BLaER1 (cell line): ENCODE data around the gene PDE8A.

Experiments used
- H3K27ac ChIP-seq: shearing (Covaris generic); formaldehyde crosslinking; 2 replicates; pipeline ENCODE4 v1.8.1; 2022
- H3K27me3 ChIP-seq: shearing (Covaris generic); formaldehyde crosslinking; 2 replicates; pipeline ENCODE4 v1.8.1; 2022
- H3K36me3 ChIP-seq: shearing (Covaris generic); formaldehyde crosslinking; 2 replicates; pipeline ENCODE4 v1.8.1; 2022
- H3K4me1 ChIP-seq: shearing (Covaris generic); formaldehyde crosslinking; 2 replicates; pipeline ENCODE4 v1.8.1; 2022
- H3K4me2 ChIP-seq: shearing (Covaris generic); formaldehyde crosslinking; 2 replicates; pipeline ENCODE4 v1.8.1; 2022
- H3K4me3 ChIP-seq: shearing (Covaris generic); formaldehyde crosslinking; 2 replicates; pipeline ENCODE4 v1.8.1; 2022
- H3K9ac ChIP-seq: shearing (Covaris generic); formaldehyde crosslinking; 2 replicates; pipeline ENCODE4 v1.8.1; 2022
- H3K9me3 ChIP-seq: shearing (Covaris generic); formaldehyde crosslinking; 2 replicates; pipeline ENCODE4 v1.8.1; 2022
- H4K20me1 ChIP-seq: shearing (Covaris generic); formaldehyde crosslinking; 2 replicates; pipeline ENCODE4 v1.8.1; 2022
- Cebpa-rat ChIP-seq: shearing (Covaris generic); IDR thresholded peaks from 2 replicates; pipeline ENCODE4 v1.8.1; 2022

Gene PDE8A

DNA sequence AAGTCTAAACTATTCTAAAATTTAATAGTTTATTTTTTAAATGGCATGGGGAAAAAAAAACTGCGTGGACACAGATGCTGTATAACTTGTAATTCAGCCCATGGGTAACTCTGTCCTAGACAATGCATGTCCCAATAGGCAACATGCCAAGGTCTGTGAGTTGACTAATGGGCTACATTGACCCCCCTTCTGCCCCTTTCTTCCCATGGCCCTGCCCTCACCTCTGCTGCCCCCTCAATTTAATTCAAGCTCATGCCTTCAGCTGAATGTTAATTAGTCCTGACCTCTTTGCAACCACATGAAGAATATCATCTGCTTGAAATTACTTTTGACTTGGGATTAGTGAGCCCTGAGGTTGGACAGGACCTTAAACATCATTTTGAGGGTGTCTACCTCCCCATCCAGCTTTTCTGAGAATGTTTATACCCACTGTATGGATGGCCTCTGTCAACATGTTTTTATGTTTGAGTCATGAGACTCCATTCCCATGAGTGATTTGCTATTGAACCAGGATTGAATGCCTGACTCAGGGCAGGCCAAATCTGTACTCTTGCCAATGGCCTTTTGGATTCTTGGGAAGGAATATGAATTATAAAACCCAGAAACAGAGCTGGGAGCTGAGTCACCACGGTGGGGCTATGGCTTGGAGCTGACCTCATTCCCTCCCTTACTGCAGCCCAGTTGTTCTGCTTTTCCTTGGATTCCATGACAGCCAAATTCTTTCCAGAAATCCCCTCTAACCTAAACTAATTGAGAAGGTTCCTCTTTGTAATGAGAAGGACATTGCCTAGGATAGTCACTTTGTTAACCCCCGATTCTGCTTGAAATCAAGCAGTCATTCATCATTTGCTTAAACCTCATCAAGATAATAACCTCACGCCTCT lies 33.5 kb upstream of the PDE8A start:
- no peaks in the 10 kb centered on the region for H3K36me3 ChIP-seq
- no peak overlapping the region for H3K27ac ChIP-seq
- no peaks in the 10 kb centered on the region for H4K20me1 ChIP-seq
- no peaks in the 10 kb centered on the region; the same call in 1 of the 2 replicates for H3K9me3 ChIP-seq
- H3K27me3 ChIP-seq, result no peaks in the 10 kb centered on the region
- TF ChIP-seq Cebpa-rat, result no peak
- H3K4me3 ChIP-seq, result no peak overlapping the region
- H3K4me1 ChIP-seq, result peaks cover 23% of the 10 kb centered on the region
- no peak overlapping the region for H3K9ac ChIP-seq
- no peak overlapping the region for H3K4me2 ChIP-seq

DNA sequence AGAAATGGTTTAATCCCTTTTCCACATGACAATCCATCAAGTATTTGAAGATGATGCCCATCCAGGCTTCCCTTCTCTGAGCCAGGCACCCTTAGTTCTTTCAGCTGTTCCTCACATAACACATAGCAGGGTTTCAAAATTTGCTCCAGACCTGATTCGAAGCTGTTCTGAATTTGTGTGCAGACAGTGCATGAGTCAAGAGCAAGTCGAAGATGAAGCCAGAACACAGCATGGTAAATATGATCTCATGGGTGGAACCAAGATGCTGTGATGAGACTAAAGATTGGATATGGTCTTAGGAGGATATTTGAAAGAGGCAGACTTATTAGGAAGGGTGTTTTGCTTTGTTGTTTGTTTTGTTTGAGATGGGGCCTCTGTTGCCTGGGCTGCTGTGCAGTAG lies 32.6 kb upstream of the PDE8A start:
- Histone ChIP-seq H3K4me3 (no peak overlapping the region), H4K20me1 (no peaks in the 10 kb centered on the region), H3K4me2 (no peak overlapping the region), H3K27ac (no peak overlapping the region), H3K9me3 (no peaks in the 10 kb centered on the region), H3K9ac (no peak overlapping the region), H3K4me1 (peaks cover 14% of the 10 kb centered on the region), H3K27me3 (no peaks in the 10 kb centered on the region), H3K36me3 (no peaks in the 10 kb centered on the region)
- TF ChIP-seq Cebpa-rat, result no peak

DNA sequence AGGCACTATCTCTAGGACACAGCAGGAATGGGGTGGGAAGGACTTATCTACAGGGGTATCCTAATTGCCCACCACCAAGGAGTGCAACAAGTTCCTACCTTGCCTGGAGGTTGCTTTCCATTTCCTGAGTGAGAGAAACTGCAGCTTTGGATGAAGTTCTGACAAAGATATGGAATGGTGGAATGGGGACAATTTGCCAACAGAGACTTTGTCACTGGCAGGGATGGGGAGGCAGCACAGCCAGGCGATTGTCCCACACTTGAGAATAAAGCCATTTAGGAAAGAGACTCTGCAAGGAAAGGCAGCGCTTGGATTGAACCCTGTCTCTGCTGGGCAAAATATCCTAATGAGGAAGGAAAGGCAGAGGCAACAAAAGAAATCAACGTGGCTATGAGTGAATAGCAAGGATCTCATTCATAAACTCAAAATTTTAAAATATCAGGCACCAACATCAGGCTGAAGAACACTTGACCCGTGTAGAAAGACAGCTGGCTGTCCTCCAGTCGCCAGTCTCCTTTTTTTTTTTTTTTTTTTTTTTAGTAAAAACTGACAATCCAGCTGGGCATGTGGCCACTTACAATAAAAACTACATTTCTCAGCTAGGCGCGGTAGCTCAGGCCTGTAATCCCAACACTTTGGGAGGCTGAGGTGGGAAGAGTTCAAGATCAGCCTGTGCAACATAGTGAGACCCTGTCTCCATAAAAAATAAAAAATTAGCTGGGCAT lies 31.6 kb upstream of the PDE8A start:
- Histone ChIP-seq H3K4me1 (peaks cover 5% of the 10 kb centered on the region; the same call in 1 of the 2 replicates), H3K4me2 (no peak overlapping the region), H3K9me3 (no peaks in the 10 kb centered on the region), H3K27ac (no peak overlapping the region), H3K36me3 (no peaks in the 10 kb centered on the region), H3K27me3 (no peaks in the 10 kb centered on the region), H3K4me3 (no peak overlapping the region), H4K20me1 (no peaks in the 10 kb centered on the region), H3K9ac (no peak overlapping the region)
- no peak for TF ChIP-seq Cebpa-rat

DNA sequence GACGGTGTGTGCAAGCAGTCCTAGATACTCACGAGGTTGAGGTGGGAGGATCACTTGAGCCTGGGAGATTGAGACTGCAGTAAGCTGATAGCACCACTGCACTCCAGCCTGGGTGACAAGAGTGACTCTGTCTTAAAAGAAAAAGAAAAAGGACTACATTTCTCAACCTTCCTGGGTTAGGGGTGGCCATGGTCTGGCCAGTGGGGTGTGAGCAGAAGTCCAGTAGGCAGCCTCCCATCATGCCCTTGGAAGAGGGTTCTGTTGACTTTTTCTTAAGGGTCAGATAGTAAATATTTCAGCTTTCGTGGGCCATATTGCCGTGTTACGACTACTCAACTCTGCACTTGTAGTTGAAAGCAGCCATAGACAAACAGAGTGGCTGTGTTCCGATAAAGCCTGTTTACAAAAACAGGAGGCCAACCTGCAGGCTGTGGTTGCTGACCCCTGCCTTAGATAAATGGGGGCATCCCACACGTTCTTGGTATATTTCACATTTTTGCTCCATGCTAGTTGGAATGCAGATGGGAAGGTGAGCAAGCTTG lies 31.0 kb upstream of the PDE8A start:
- Histone ChIP-seq H3K4me2 (no peak overlapping the region), H3K27me3 (no peaks in the 10 kb centered on the region), H3K4me3 (no peak overlapping the region), H3K9ac (no peak overlapping the region), H3K4me1 (no peaks in the 10 kb centered on the region), H3K27ac (no peak overlapping the region), H3K9me3 (no peaks in the 10 kb centered on the region), H3K36me3 (no peaks in the 10 kb centered on the region), H4K20me1 (no peaks in the 10 kb centered on the region)
- TF ChIP-seq Cebpa-rat, result no peak

DNA sequence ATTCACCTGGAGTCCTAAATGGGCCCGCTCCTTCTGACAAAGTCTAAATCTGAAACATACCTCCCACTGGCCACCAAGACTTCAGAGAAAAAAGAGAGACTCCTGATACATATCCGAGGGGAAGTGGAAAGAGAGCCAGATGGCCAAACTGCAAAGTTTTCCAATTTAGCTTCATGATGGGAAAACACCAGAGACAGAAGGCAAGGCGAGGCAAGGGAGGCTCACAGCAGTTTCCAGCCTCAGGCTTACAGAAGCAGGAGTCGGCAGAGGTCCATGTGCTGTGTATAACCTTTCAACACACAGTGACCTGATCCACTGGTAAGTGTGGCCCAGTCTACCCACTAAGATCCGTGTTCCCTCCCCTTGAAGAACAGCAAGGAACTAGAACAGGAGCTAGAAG lies 29.9 kb upstream of the PDE8A start:
- Histone ChIP-seq H3K36me3 (no peaks in the 10 kb centered on the region), H3K4me2 (no peak overlapping the region), H3K9me3 (no peaks in the 10 kb centered on the region), H3K4me1 (no peaks in the 10 kb centered on the region), H3K9ac (no peak overlapping the region), H3K27ac (no peak overlapping the region), H3K27me3 (no peaks in the 10 kb centered on the region), H3K4me3 (no peak overlapping the region), H4K20me1 (no peaks in the 10 kb centered on the region)
- TF ChIP-seq Cebpa-rat, result no peak

DNA sequence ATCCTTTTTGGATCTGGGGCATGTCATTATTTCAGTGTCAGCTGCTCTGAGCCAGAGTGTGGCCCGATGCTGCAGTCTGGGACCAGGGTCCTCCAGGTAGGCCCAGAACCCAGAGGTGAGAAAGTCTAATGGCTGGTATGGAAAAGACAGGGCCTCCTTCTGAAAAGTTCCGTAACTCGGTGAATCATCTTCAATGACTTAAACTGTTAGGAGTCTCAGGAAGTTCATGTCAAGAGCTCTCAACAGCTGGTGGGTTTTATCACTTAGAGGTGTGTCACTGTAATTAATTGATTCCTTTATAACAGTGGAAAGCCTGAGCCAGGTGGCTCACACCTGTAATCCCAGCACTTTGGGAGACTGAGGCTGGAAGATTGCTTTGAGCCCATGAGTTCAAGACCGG lies 28.5 kb upstream of the PDE8A start:
- Histone ChIP-seq H3K4me3 (no peak overlapping the region), H3K4me1 (no peaks in the 10 kb centered on the region), H4K20me1 (no peaks in the 10 kb centered on the region), H3K27me3 (no peaks in the 10 kb centered on the region), H3K36me3 (no peaks in the 10 kb centered on the region), H3K4me2 (no peak overlapping the region), H3K9me3 (peaks cover 10% of the 10 kb centered on the region), H3K9ac (no peak overlapping the region), H3K27ac (no peak overlapping the region)
- no peak for TF ChIP-seq Cebpa-rat

DNA sequence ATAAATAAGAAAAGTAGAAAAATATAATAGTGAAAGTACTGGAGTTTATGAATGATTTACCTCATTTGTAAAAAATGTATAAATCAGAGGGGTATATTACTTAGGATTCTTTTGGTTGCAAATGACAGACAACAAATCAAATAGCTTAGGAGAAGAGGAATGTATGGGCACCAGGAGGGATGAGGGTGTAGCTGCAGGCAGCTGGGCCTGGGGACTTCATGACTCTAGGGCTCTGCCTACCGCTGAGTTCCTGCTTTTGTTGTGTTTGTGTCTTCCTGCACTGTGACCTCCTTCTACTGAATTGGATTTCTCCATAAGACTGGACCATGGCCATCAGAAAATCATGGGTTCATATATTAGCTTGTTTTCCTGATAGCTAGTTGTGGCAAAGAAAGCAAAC lies 27.9 kb upstream of the PDE8A start:
- Histone ChIP-seq H4K20me1 (no peaks in the 10 kb centered on the region), H3K36me3 (no peaks in the 10 kb centered on the region), H3K4me2 (no peak overlapping the region), H3K9ac (no peak overlapping the region), H3K4me1 (no peaks in the 10 kb centered on the region), H3K9me3 (peaks cover 14% of the 10 kb centered on the region), H3K27ac (no peak overlapping the region), H3K27me3 (no peaks in the 10 kb centered on the region), H3K4me3 (no peak overlapping the region)
- TF ChIP-seq Cebpa-rat, result no peak

DNA sequence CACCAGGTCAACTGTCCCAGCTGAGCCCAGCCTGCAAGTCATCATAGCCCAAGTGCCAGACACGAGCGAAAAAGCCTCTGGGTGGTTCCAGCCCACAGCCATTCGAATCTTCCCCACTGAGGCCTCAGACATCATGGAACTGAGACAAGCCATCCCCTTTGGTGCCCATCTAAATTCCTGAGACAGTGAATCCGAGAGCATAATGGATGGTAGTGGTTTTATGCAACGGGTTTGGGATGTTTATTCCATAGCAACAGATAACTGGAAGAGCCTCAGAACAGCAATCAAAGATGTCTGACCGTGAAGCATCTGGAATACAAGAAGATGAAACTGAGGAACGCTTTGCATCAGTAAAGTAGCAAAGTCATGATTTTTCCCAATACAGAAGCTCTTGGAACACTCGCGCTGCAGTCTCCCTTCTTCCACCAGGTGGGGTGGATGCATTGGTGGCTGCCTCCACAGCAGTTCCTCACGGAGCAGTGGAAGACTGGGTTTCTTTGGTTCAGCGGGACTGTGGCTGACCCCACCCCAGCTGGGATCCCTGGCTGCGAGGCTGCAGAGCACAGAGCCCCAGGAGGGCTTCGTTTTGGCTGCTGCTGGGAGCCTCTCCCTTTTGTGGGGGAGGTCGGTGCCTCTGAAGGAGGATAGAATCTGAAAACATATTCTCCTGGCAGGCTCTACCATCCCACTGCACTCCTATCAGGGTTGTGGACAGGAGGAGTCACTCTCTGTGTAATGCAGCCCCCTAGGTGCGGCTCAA lies 26.4 kb upstream of the PDE8A start:
- Histone ChIP-seq H3K27ac (no peak overlapping the region), H4K20me1 (no peaks in the 10 kb centered on the region), H3K9me3 (peaks cover 14% of the 10 kb centered on the region), H3K9ac (no peak overlapping the region), H3K4me3 (no peak overlapping the region), H3K4me2 (no peak overlapping the region), H3K27me3 (no peaks in the 10 kb centered on the region), H3K36me3 (no peaks in the 10 kb centered on the region), H3K4me1 (peaks cover 13% of the 10 kb centered on the region)
- TF ChIP-seq Cebpa-rat, result no peak

DNA sequence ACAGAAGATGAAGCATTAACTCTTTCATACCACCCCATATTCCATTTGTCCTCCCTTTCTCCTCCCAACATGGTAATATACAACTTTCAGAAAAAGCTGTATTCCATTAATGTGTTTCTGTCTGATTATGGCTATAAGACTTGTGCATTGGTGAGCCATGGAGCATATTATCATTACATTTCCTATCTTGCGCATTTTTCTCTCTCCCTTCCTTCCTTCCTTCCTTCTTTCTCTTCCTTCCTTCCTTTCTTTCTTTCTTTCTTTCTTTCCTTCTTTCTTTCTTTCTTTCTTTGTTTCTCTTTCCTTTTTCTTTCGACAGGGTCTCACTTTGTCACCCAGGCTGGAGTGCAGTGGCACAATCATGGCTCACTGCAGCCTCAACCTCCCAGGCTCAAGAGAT lies 25.5 kb upstream of the PDE8A start:
- no peak overlapping the region for H3K27ac ChIP-seq
- H3K4me2 ChIP-seq, result no peak overlapping the region
- H3K27me3 ChIP-seq, result no peaks in the 10 kb centered on the region
- H3K9me3 ChIP-seq, result peaks cover 14% of the 10 kb centered on the region
- peaks cover 16% of the 10 kb centered on the region for H3K4me1 ChIP-seq
- H4K20me1 ChIP-seq, result no peaks in the 10 kb centered on the region
- no peak overlapping the region for H3K9ac ChIP-seq
- no peak for TF ChIP-seq Cebpa-rat
- no peaks in the 10 kb centered on the region for H3K36me3 ChIP-seq
- H3K4me3 ChIP-seq, result no peak overlapping the region
